GM19324 (cell line): Measurements from ENCODE around the gene RARRES1.

ENCODE experiments used
- ATAC-seq: cut with Tn5 transposase; IDR thresholded peaks from one replicate; pipeline ENCODE4 v1.9.1; 2021; ENCODE audit warnings: mild to moderate bottlenecking, moderate library complexity; ENCODE audit not compliant: unreplicated experiment, low FRiP score

The RARRES1 gene, protein sequence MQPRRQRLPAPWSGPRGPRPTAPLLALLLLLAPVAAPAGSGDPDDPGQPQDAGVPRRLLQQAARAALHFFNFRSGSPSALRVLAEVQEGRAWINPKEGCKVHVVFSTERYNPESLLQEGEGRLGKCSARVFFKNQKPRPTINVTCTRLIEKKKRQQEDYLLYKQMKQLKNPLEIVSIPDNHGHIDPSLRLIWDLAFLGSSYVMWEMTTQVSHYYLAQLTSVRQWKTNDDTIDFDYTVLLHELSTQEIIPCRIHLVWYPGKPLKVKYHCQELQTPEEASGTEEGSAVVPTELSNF

DNA sequence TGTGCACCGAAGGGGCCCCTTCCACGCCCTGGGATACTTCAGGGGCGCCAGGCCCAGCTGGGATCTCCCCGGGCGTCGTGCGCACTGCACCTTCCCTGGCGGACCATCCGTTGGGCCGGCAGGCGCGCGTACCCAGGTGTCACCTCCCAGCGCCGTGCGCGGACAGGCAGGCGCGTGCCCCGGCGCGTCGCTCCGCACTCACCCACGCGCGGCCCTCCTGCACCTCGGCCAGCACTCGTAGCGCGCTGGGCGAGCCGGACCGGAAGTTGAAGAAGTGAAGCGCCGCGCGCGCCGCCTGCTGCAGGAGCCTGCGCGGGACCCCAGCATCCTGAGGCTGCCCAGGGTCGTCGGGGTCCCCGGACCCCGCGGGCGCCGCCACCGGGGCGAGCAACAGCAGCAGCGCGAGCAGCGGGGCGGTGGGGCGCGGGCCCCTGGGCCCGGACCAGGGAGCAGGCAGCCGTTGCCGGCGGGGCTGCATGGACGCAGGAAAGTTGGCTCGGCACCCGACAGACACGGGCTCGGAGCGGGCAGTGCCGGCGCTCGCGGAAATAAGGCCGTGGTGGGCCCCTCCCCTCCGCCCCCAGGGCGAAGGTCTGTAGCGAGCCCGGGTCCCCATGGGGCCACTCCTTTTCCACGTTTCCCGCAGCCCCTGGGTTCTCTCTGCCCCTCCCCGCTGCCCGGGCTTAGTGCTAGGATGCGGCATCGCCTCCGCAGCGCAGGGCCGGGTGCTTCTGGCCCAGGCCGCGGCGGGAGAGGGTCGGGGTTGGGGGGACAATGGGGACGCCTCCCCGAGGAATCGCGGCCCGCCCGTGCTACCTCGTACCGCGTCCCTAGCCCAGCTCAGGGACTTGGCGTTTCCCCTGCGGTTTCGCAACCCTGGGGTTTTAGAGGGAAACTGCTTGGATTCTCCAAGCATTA, at the start of gene RARRES1:
TSS of gene RARRES1 (minus strand) at position 520 of the 918 bp plus-strand sequence. CDS start at position 478, 42 bp downstream.
- peak; percentile 78 for ATAC-seq

DNA sequence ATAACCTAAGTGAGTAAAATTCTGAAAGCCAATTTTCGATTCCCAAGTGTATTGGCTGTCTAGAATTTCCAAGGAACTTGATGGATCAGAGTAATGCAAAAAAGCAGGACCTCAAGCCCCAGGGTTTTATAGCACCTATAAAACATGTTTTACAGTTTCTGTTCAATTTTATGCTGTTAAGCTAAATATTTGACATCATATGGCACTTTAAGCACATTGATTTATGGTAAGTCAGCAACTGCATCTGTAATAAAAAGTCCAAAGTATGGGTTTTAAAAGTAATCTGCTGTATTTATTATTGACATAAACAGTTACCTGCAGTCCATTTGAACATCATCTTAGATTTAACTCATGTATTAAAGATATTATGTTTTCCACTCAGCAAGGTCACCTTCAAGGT, 49.6 kb upstream of the RARRES1 start:
- no peak for ATAC-seq

DNA sequence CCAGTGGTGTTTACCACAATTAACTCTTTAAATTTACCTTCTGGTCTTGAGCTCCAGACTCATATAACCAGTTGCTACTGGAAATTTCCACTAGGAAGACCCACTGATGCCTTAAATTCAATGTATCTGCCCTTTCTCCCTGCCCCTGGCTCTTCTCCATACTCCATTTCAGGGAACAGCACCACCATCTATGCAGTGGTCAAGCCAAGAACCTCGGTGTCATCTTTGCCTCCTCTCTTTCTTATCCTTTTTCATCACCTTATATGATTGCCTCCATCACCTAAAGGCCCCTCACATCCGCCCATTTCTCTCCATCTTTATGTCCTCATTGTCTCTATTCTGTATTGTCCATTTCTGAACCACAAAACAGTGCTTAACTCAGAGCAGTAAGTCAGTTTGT, 48.9 kb upstream of the RARRES1 start:
- ATAC-seq, result no peak

DNA sequence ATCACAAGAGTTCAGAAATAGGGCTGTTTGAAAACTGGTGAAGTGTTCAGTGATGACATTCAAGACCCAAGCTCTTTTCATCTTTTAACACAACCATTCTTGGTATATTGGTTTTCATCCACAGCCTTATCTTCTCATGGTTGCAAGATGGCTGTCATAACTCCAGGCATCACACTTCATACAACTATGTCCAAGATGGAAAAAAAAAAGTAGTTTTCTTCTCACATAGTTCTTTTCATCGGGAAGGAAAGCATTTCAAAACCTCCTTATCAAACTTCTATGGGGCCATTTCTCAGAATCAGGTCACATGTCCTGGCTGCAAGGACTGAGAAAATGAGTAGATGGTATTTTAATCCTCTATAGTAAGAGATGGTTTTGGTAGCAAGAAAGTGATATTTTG, 48.5 kb upstream of the RARRES1 start:
- ATAC-seq, result no peak

DNA sequence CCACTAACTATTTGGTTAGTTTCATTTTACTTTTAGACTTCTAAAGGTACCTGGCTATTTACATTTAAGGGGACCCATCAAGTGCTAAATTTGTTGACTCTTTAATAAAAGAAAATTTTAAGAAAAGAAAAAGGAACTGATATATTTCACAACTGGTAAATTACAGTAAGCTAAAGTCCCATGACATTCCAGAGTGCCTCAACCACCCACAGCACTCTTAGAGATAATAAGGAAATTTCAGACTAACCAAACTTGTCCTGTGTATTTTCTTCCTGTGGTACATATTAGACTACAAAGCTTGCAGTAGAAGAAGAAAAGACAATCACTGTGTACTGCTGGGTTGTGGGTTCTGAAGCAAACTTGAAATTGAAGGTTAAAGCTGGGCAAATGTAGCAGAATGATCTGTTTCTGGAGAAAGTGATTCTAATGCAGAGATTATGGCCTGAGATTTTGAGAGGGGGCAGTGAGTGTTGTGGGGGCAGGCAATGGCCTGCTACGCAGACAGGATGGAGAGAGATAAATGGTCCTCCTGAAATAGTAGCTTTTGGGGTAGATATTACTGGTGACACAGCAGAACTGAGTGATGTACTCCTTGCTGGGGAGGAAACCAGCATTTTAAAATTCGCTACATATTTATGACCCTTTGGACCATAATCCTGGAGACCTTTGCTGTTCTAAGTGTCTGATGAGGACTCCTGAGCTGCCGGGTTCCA, 45.1 kb upstream of the RARRES1 start:
- ATAC-seq, result no peak

DNA sequence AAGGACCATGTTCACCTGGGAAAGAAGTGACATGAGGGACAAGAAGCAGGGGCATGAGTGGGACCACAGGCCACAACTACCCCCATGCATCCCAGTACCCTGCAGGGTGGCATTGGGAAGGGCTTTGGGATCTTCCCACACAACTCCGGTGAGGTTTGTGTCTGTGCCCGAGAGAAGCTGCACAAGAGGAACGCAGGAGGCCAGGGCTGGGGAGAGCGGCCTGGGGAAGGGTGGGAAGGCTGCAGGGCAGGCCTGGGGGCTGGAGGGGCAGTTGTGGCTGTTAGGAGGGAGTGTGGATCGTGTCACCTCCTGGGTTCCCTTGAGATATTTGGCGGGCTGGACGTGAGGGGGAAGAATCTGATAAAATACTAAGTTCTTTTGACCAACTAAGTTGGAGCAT, 44.3 kb upstream of the RARRES1 start:
- ATAC-seq, result no peak

DNA sequence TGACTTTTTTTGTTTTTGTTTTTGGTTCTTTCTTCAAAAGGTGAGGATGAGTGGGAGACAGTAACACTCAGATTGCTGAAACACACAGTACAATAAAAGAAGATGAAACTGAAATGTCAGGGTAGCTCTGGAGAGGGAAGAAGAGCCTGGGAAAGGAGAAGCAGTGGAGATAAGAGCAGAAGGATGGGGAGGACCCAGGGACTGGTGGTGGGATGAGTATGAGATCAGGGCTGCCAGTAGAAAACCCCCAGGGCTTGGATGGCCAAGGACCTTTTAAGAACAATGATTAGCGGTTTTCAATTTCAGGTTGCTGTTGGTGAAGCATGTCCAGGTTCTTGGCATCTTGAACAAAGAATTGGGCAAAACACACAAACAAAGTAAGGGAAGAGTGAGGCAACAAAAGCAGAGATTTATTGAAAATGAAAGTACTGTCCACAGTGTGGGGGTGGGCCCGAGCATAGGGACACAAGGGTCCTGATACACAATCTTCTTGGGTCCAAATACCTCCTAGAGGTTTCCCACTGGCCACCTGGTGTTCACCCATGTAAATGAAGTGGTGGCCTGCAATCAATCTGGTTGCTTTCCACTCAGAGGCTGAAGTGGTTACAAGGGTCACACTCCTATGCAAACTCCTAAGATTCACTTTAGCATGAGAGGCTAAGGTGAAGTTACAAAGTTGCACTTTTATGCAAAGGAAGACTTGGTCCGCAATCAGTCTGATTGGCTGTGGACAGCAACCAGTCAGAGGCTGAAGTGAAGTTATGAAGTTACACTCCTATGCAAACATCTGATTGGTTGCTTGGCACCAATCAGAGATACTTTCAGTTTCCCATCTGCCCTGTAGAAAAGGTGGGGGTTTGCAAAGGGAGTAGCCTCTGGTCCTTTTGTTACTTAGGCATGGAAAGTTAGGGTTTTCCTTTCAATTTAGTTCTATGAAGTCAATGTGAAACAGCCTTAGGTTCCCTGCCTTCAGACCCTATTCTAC, 43.5 kb upstream of the RARRES1 start:
- ATAC-seq, result no peak

DNA sequence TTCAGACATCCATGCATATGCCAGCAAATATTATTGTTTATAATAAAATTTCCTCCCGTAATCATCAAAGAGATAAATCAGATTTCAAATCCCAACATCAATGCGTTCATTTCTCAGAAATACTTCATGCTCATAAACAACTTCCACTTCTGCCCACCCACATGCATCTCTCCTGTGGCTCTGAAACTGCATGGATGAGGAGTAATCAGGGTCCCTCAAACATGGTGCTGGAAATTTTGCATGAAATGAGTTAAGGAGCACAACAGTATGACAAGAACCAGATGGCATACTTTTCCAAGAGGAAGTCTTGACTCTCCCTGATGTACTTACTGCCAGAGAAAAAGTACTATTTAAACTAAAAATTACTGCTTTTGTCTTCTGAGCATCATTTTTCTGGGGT, 42.7 kb upstream of the RARRES1 start:
- ATAC-seq, result no peak

DNA sequence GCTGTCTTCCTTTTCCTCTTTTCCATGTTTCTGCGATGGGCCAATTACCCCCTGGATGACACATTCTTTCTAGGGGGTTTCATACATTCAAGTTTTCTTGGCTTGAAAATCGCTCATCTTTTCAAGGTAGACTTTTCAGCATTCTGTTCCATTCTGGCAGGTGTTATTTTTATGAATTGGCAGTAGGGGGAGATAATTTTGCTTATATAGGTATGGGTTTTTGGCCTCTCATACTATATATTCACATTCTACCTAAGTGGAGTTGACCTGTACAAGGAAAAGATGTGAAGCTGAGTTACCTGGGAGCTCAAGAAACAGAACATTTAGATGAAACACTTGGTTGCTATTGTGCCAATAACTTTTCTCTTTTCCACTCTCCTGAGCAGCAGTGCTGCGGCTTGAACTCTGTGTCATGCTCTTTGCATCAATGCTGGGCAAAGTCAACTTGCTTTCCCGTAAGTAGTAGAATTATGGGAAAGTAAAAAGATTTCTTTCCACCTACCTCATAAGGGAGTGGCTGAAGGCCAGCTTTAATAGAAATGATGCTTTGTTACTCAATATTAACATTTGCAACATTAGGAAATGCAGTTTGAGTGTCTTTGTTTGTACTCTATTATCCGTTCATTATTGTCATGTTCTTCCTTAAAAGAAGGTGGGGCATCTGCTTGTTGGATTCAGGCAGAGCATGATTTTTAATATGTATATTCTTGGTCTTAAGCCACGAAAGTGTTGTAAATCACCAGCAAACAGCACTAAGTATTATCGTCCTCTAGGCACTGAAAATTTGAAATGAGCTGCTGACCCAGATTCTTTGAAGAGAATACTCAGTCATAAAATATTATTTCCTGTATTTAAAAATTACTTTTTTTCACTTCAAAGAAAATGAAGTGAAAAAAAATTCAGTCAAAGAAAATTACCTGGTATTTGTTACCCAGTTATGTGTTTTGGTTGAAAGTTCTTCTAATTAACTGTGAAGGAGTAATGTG, 41.9 kb upstream of the RARRES1 start:
- no peak for ATAC-seq

DNA sequence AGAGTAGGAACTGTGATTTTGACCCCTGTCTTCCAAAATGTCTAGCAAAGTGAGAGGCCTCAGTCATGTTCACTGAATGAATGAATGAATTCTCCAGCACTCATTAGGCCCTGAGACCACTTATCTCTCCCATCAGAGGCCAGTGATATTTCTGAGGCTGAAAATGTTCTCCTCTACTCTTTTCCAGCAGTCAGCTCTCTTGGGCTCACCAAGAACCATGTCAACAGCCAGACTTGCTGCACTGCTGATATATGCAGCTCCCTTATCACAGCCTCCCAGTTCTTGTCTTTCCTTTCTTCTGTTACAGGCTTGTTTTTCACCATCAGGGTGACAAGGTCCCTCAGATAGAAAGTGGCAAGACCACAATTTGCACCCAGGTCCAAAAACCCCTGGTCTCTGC, 40.9 kb upstream of the RARRES1 start:
- no peak for ATAC-seq

DNA sequence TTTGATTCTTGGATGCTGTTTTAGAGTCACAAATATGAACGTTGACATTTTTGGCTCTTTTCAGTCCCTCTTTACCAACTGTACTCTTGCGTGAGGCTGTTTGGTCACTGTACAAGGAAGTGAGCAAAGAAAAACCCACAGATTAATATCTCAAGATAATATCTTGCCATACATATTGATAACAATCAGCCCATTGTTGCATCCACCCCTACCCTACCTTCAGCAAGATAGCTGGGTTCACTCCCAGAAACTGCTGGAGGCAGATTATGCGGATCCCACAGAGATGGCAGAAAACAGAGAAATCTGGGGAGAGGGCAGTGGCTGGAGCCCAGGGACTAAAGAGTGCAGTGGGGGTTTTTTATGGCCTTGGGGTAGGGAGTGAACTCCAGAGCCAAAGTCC, 39.7 kb upstream of the RARRES1 start:
- no peak for ATAC-seq

DNA sequence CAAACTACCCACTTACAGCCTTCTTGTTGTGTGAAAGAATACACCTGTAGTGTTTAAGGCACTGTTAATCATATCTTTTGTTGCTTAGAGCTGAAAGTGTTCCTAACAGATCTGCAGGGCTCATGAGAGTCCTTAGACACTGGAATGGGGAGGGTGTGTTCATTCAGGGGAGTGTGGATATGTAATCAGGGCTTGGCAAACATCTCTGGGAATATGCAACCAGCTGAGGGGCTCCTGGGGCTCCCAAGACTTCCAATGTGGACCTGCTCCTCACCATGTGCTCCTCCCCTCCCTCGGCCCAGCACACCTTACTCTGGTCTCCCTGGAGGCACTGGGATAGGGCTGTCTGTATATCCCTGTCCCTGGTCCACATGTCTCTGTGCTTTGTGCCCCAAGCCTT, 39.3 kb upstream of the RARRES1 start:
- no peak for ATAC-seq

DNA sequence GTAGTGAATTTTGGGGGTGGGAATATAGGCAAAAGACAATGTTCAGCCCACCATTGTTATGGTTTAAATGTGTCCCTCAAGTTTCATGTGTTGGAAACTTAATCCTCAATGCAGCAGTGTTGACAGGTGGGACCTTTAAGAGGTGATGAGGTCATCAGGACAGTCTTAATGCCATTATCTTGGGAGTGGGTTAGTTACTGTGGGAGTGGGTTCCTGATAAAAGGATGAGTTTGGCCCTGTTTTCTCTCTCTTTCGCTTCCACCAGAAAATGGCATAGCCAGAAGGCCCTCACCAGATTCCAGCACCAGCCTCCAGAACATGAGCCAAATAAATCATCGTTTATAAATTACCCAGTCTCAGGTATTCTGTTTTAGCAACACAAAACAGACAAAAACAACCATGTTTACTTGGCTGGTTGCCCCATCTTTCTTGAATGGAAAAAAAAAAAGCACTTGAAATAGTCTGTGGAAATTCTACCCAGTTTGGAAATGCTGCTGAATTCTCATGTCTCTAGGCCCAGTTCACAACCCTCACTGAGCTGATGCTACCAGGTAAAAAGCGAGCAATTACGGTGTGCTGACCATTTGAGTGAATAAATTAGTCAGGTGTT, 38.6 kb upstream of the RARRES1 start:
- ATAC-seq, result no peak

DNA sequence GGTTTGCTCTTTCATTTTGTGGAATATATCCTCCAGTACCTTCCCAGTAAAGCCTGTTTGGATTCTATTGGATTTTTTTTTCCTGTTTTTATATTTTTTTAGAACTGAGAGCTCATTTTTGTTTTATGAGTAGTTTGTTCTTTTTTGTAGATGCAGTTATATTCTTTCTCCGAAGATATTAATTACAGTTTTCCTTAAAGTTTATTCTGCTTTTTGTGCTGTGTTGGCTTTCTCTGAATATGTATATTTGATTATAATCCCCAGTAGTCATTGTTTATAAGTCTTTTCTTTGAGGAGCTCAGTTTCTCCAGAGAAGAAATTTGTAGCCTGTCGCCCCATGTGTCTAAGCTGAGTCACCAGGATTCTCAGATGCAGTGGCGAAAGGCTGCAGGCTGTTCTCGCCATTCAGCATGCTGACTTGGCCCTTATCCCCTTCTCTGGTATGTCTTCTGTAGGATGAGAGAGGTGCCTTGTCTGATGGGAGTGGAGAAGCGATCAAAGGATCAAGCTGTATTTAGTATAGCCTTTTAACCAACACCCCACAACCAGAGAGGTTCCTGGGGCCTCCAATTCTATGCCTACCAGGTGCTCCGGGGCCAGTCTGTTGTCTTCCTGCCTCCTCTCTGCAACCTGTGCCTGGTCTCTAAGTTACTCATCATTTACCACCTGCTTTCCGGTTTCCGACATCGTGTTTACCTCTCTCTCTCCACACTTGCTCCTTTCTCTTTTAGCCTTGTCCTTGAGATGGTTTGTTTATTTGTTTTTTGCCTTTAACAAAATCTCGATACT, 37.9 kb upstream of the RARRES1 start:
- ATAC-seq, result no peak

DNA sequence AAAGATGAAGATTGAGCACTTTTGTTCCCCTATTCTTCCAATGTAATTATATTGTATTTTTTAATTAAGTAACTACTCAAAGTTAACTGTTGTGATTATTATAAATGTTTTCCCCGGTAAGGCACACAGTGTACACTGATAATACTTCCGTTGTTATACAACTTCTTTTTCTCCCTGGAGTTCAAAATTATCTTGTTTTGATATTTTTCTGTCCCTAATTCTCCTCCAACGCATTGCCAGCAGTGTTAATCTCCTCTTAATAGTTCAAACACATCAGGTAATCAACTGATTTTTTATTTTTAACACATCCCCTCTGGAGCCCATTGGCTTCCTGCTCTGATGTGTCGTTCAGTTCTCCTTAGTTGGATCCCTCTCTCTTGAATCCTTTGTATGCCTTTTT, 37.3 kb upstream of the RARRES1 start:
- ATAC-seq, result no peak

DNA sequence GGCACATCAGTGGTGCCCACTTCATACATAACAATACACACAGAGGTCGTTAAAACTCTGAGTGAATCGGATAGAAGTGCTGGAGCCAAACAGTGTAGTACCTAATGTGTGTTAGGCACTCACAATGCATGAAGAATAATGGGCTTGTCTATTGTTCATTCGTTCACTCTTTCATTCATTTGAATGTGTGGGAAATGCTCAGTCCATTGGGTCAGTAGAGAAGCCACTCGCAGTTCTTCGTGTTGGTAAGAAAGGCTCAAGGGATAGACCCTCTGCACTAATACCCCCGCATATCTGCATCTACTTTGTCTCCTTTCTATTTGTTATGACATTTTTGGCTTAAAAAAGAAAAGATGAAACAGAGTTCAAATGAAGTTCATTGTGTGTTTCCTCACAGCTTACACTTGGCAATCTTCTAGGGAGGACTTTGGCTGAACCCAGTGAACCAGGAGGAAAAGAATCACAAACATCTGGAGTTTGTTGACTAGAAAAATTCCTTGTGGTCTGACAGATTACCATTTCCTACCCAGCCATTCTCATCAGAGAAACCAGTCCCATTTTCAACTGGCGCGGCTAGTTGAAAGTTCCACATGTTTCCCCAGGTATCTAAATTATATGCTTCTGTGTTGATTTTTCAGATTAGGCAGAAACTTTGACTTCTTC, 36.8 kb upstream of the RARRES1 start:
- ATAC-seq, result no peak

DNA sequence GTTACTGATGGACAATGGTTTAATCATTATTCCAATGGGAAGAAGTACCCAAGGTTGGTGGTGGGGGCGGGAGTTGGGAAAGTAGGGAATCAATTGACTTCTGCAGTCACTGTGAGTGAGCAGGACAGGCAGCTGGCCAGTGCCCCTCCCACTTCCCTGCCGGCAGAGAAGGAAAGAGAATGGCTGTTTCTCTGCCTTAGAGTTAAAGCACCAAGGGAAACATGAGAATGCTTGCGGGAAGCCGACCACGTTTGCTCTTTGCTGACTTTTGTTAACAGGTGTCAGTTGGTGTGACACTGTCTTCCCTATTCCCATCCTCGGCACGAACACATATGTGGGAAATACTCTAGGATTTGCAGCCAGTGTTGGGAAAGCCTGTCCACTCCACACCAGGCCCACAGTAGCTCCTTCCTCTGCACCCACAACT, 36.1 kb upstream of the RARRES1 start:
- no peak for ATAC-seq
